Right lobe of liver (tissue), 4 donors: ENCODE measurements around the gene PROZ.

Source experiments
- POLR2A ChIP-seq: fragments of 450-650 bp; IDR thresholded peaks from one replicate; pipeline ENCODE4 v1.6.1; 2017; ENCODE audit warnings: antibody characterized with exemption, mild to moderate bottlenecking
- TF ChIP-seq, protein P1 (sequence below), 4 donors: fragments of 200-600 bp in 3 of 4; fragments of 450-650 bp in 1 of 4; IDR thresholded peaks; one replicate each; pipeline versions ENCODE4 v1.5.1 to v1.8.0; 2016 to 2022; ENCODE audit warnings: antibody characterized with exemption in 4 of 4, mild to moderate bottlenecking in 2 of 4
- donor health status: DM: no; HTN: no; CAD: no.
- donor health status: DM: no; HTN: no; CAD: no.
- donor health status: DM: no; HTN: yes; CAD: no.

DNA sequence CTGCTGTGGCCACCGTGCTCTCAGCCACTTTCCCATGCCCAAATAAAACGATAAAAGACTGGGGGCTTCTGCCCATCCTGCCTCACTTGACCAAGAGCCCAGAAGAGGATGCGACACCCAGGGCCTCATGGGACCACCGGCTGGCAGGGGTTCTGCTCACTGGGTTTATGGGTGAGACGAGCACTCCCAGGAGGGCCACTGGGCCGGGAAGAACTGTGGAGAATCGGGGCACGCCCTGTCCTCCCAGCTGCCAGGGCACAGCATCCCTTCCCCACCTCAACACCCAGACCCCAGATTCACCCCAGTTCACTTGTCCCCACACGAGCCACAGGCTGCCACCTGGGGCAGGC is 40.6 kb upstream of the PROZ start:
- TF ChIP-seq POLR2A, result no peak
- TF ChIP-seq, protein P1, sequence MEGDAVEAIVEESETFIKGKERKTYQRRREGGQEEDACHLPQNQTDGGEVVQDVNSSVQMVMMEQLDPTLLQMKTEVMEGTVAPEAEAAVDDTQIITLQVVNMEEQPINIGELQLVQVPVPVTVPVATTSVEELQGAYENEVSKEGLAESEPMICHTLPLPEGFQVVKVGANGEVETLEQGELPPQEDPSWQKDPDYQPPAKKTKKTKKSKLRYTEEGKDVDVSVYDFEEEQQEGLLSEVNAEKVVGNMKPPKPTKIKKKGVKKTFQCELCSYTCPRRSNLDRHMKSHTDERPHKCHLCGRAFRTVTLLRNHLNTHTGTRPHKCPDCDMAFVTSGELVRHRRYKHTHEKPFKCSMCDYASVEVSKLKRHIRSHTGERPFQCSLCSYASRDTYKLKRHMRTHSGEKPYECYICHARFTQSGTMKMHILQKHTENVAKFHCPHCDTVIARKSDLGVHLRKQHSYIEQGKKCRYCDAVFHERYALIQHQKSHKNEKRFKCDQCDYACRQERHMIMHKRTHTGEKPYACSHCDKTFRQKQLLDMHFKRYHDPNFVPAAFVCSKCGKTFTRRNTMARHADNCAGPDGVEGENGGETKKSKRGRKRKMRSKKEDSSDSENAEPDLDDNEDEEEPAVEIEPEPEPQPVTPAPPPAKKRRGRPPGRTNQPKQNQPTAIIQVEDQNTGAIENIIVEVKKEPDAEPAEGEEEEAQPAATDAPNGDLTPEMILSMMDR (IDR thresholded peaks at IDR 0.05), result no peak
